Right lobe of liver (tissue), 4 donors: ENCODE measurements around the gene EXOSC3.

Source experiments
- POLR2A ChIP-seq: fragments of 450-650 bp; IDR thresholded peaks from one replicate; pipeline ENCODE4 v1.6.1; 2017; ENCODE audit warnings: antibody characterized with exemption, mild to moderate bottlenecking
- TF ChIP-seq, protein P1 (sequence below), 4 donors: fragments of 200-600 bp in 3 of 4; fragments of 450-650 bp in 1 of 4; IDR thresholded peaks; one replicate each; pipeline versions ENCODE4 v1.5.1 to v1.8.0; 2016 to 2022; ENCODE audit warnings: antibody characterized with exemption in 4 of 4, mild to moderate bottlenecking in 2 of 4
- donor health status: DM: no; HTN: no; CAD: no.
- donor health status: DM: no; HTN: no; CAD: no.
- donor health status: DM: no; HTN: yes; CAD: no.

DNA sequence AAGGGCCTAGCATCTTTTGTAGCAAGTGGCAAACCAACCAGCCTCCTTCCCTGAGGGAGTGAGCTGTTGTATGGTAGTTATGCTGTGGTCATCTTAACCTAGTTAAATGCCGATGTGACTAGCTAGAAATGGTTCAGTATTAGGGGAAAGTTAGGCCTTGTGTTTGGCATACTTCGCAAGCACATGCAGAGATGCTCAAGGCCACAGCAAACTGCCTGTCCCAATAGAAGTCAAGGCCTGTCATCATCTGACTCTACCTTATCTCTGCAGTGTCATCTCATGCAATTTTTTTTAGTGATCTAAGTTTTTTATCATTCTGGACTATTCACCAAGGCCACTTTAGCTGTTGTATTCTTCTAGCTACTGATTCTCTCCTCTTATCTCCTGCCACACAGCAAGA is 5.2 kb upstream of the EXOSC3 start:
- TF ChIP-seq, protein P1, sequence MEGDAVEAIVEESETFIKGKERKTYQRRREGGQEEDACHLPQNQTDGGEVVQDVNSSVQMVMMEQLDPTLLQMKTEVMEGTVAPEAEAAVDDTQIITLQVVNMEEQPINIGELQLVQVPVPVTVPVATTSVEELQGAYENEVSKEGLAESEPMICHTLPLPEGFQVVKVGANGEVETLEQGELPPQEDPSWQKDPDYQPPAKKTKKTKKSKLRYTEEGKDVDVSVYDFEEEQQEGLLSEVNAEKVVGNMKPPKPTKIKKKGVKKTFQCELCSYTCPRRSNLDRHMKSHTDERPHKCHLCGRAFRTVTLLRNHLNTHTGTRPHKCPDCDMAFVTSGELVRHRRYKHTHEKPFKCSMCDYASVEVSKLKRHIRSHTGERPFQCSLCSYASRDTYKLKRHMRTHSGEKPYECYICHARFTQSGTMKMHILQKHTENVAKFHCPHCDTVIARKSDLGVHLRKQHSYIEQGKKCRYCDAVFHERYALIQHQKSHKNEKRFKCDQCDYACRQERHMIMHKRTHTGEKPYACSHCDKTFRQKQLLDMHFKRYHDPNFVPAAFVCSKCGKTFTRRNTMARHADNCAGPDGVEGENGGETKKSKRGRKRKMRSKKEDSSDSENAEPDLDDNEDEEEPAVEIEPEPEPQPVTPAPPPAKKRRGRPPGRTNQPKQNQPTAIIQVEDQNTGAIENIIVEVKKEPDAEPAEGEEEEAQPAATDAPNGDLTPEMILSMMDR (IDR thresholded peaks at IDR 0.05), result no peak
- no peak for TF ChIP-seq POLR2A
